Endothelial cell (in vitro differentiated cells): ENCODE results near the gene PPAT. TPM values are rescaled to one million over a fixed set of nuclear protein-coding genes. Genes with fewer than 3 reads are reported as not detected.

ENCODE experiments used
- DNase-seq: peaks from one replicate; pipeline ENCODE4 v3.0.0; 2021; ENCODE audit warnings: low spot score
- H3K27ac Mint-ChIP-seq: one replicate; pipeline ENCODE4 v1.8.0; 2021; ENCODE audit warnings: mixed read lengths, inconsistent platforms; ENCODE audit not compliant: unreplicated experiment
- H3K27me3 Mint-ChIP-seq: one replicate; pipeline ENCODE4 v1.8.0; 2021; ENCODE audit warnings: mild to moderate bottlenecking, moderate library complexity, mixed read lengths, inconsistent platforms; ENCODE audit not compliant: unreplicated experiment
- H3K36me3 Mint-ChIP-seq: one replicate; pipeline ENCODE4 v1.8.0; 2021; ENCODE audit warnings: mild to moderate bottlenecking, low read depth, mixed read lengths, inconsistent platforms; ENCODE audit not compliant: unreplicated experiment
- H3K4me1 Mint-ChIP-seq: one replicate; pipeline ENCODE4 v1.8.0; 2021; ENCODE audit warnings: mild to moderate bottlenecking, mixed read lengths, inconsistent platforms; ENCODE audit not compliant: unreplicated experiment
- H3K4me3 Mint-ChIP-seq: one replicate; pipeline ENCODE4 v1.8.0; 2021; ENCODE audit warnings: mild to moderate bottlenecking, mixed read lengths, inconsistent platforms; ENCODE audit not compliant: unreplicated experiment
- H3K9me3 Mint-ChIP-seq: one replicate; pipeline ENCODE4 v1.8.0; 2021; ENCODE audit warnings: mixed read lengths, inconsistent platforms; ENCODE audit not compliant: unreplicated experiment
- CTCF ChIP-seq: fragments of 200-600 bp; sonication (generic); IDR thresholded peaks from one replicate; pipeline ENCODE4 v1.5.0; 2021; ENCODE audit warnings: antibody characterized with exemption; ENCODE audit not compliant: unreplicated experiment
- long read RNA-seq: library from polyadenylated mRNA; unstranded; transcript quantifications from one replicate; pipeline ENCODE4 v2.0.0, GENCODE V29; 2020; ENCODE audit not compliant: unreplicated experiment
- total RNA-seq: library from RNA; stranded (reverse); fragmentation: NEBNext Ultra II Directional; extraction: Animal tissue kit (Norgen Biotek cat#: 25700); gene quantifications from one replicate; pipeline ENCODE4 v1.2.1, GENCODE V29; 2021; ENCODE audit not compliant: unreplicated experiment

PPAT gene
- 13.3 TPM for total RNA-seq
- long read RNA-seq, transcript PPAT-201 (11 exons, 3,682 nt), result major isoform, 6 of 7 reads
- long read RNA-seq, partial matches to known transcripts, result 0 of 7 reads
- long read RNA-seq, other reads (novel, unspliced or antisense), result 1 of 7 reads

GRCh38 chr4:56435140-56435926 lies at the start of gene PPAT:
PPAT (minus strand) TSS chr4:56435615; CDS start chr4:56435477, 138 bp downstream.
- DNase-seq, result peak; percentile 99
- H3K36me3 Mint-ChIP-seq, result peaks cover 4% of the 10 kb centered on the region
- H3K4me1 Mint-ChIP-seq, result peaks cover 14% of the 10 kb centered on the region
- H3K27me3 Mint-ChIP-seq, result peaks cover 21% of the 10 kb centered on the region
- peak within 1 kb of the TSS; percentile 100 for H3K4me3 Mint-ChIP-seq
- H3K9me3 Mint-ChIP-seq, result no peaks in the 10 kb centered on the region
- no peak for TF ChIP-seq CTCF
- H3K27ac Mint-ChIP-seq, result peak within 1 kb of the TSS; percentile 82

- no peak overlapping the region for H3K27ac Mint-ChIP-seq
- H3K9me3 Mint-ChIP-seq, result no peaks in the 10 kb centered on the region
- no peak for TF ChIP-seq CTCF
- H3K36me3 Mint-ChIP-seq, result peaks cover 22% of the 10 kb centered on the region
- H3K4me3 Mint-ChIP-seq, result no peak overlapping the region
- no peaks in the 10 kb centered on the region for H3K4me1 Mint-ChIP-seq
- DNase-seq, result no peak
- H3K27me3 Mint-ChIP-seq, result no peaks in the 10 kb centered on the region
These were observed 45.3 kb upstream of the PPAT start for GRCh38 chr4:56480691-56481090.

GRCh38 chr4:56477192-56477702 lies 41.8 kb upstream of the PPAT start:
- TF ChIP-seq CTCF, result no peak
- no peak overlapping the region for H3K27ac Mint-ChIP-seq
- DNase-seq, result no peak
- H3K27me3 Mint-ChIP-seq, result no peaks in the 10 kb centered on the region
- no peaks in the 10 kb centered on the region for H3K4me1 Mint-ChIP-seq
- no peaks in the 10 kb centered on the region for H3K9me3 Mint-ChIP-seq
- H3K36me3 Mint-ChIP-seq, result peaks cover 27% of the 10 kb centered on the region
- H3K4me3 Mint-ChIP-seq, result no peak overlapping the region

- no peak overlapping the region for H3K27ac Mint-ChIP-seq
- no peaks in the 10 kb centered on the region for H3K4me1 Mint-ChIP-seq
- H3K9me3 Mint-ChIP-seq, result no peaks in the 10 kb centered on the region
- DNase-seq, result no peak
- no peak for TF ChIP-seq CTCF
- no peaks in the 10 kb centered on the region for H3K27me3 Mint-ChIP-seq
- H3K36me3 Mint-ChIP-seq, result peaks cover 26% of the 10 kb centered on the region
- no peak overlapping the region for H3K4me3 Mint-ChIP-seq
These were observed 40.5 kb upstream of the PPAT start for GRCh38 chr4:56475917-56476316.
